NB4 (cell line): ENCODE measurements around the gene ATP8B3.
A peak's percentile ranks its signal among the peaks of the same experiment; 100 is the strongest.

Source experiments
- DNase-seq: peaks from one replicate; pipeline ENCODE4 v3.0.0; 2010; ENCODE audit warnings: low read depth
- H3K4me3 ChIP-seq: one replicate; pipeline ENCODE4 v1.5.1; 2011; ENCODE audit warnings: mild to moderate bottlenecking, low read depth, low read length, moderate library complexity
- CTCF ChIP-seq: IDR thresholded peaks from one replicate; pipeline ENCODE4 v1.5.1; 2012; ENCODE audit warnings: low read depth, low read length
- MYC ChIP-seq: IDR thresholded peaks from 2 replicates; pipeline ENCODE4 v1.6.1; 2011; ENCODE audit warnings: low read depth, low read length
- POLR2A ChIP-seq: IDR thresholded peaks from 2 replicates; pipeline ENCODE4 v1.6.1; 2011; ENCODE audit warnings: mild to moderate bottlenecking; ENCODE audit not compliant: insufficient read length; ENCODE audit errors: extremely low read depth
- TF ChIP-seq, protein P1 (sequence below): IDR thresholded peaks from 2 replicates; pipeline ENCODE4 v1.6.1; 2011; ENCODE audit warnings: low read depth, low read length

The ATP8B3 gene

DNA sequence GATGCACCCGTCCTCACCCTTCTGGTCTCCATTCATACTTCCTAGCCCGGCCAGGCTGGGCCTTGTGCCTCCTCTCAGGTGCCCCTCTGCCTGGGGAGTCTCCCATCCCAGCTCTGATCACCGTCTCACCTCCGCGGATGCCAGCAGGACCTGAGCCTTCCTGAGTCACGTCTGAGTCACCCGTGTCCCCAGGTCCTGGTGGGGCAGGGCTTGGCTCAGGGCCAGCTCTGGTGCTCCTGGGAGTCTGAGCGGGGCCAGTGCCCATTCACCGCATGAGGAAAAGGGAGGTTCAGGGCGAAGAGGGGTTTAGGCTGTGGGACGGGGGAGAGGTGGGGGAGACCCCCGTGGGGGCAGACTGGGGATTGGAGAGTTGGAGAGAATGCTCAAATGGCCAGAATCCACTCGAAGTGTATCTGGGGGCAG lies 593 bp downstream of the ATP8B3 start:
- peak overlapping the region; percentile 57 for H3K4me3 ChIP-seq

DNA sequence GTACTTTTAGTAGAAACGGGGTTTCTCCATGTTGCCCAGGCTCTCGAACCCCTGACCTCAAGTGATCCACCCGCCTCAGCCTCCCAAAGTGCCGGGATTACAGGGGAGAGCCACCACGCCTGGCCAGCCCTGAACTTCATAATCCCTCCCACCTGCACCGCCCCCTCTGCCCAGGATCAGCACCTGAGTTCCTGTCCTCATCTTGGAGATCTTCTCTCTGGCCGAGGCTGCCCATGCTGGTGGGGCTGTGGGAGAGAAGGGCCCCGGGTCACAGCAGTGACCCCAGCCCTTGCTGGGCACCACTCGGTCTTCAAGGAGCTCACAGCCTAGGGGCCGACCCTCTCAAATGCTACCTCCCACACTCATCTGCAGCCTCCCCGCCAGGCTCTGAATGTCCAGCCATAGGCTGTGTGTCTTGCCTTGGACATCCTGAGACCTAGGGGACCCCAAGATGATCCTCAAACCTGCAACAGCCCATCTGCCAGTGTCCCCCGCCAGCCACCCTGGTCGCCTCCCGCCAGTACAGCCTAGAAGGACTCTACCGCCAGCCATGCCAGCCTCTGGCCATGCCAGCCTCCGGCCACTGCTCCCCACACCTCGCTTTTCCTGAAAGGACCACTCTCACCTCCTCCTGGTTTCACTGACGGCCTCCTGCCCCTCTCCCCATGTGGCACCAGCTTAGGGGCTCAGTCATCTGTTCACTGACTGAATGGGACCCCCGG lies 1.5 kb downstream of the ATP8B3 start:
- no peak for DNase-seq
- no peak for TF ChIP-seq POLR2A
- no peak for TF ChIP-seq CTCF
- TF ChIP-seq MYC, result no peak
- TF ChIP-seq, protein P1, sequence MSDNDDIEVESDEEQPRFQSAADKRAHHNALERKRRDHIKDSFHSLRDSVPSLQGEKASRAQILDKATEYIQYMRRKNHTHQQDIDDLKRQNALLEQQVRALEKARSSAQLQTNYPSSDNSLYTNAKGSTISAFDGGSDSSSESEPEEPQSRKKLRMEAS, result no peak
- no peak overlapping the region for H3K4me3 ChIP-seq

More for the DNA sequence above, 593 bp downstream of the ATP8B3 start:
- peak; percentile 55 for DNase-seq
- no peak for TF ChIP-seq CTCF
- TF ChIP-seq, protein P1, result no peak
- TF ChIP-seq POLR2A, result no peak
- no peak for TF ChIP-seq MYC

GRCh38 chr19:1809678-1810077 lies 2.4 kb downstream of the ATP8B3 start:
- no peak for DNase-seq
- TF ChIP-seq CTCF, result no peak
- TF ChIP-seq POLR2A, result no peak
- TF ChIP-seq MYC, result no peak
- TF ChIP-seq, protein P1, result no peak
- no peak overlapping the region for H3K4me3 ChIP-seq

GRCh38 chr19:1808395-1808731 lies 3.7 kb downstream of the ATP8B3 start:
- no peak for DNase-seq
- no peak overlapping the region for H3K4me3 ChIP-seq
- TF ChIP-seq POLR2A, result no peak
- TF ChIP-seq, protein P1, result no peak
- no peak for TF ChIP-seq MYC
- TF ChIP-seq CTCF, result no peak

- no peak for DNase-seq
- no peak overlapping the region for H3K4me3 ChIP-seq
- TF ChIP-seq, protein P1, result no peak
Measured at GRCh38 chr19:1807695-1808394, 4.2 kb downstream of the ATP8B3 start.

- H3K4me3 ChIP-seq, result no peak overlapping the region
- TF ChIP-seq MYC (no peak), POLR2A (no peak), CTCF (no peak)
- TF ChIP-seq, protein P1, result no peak
- DNase-seq, result no peak
Measured at GRCh38 chr19:1807030-1807694, 4.9 kb downstream of the ATP8B3 start.
